ENCODE results near the gene RBM6. TPM values are rescaled to one million over a fixed set of nuclear protein-coding genes. Genes with fewer than 3 reads are reported as not detected.
"Not testable (repeated sequence)": the region's sequence is repeated elsewhere in the genome, so short reads cannot be mapped to it uniquely, and the experiment has no call there.

Gene RBM6
- total RNA-seq, 5 donors from 2014 or later (not counting 1 experiment from before 2014, with no cell fraction given) = 127 to 149 (median 140) TPM

DNA sequence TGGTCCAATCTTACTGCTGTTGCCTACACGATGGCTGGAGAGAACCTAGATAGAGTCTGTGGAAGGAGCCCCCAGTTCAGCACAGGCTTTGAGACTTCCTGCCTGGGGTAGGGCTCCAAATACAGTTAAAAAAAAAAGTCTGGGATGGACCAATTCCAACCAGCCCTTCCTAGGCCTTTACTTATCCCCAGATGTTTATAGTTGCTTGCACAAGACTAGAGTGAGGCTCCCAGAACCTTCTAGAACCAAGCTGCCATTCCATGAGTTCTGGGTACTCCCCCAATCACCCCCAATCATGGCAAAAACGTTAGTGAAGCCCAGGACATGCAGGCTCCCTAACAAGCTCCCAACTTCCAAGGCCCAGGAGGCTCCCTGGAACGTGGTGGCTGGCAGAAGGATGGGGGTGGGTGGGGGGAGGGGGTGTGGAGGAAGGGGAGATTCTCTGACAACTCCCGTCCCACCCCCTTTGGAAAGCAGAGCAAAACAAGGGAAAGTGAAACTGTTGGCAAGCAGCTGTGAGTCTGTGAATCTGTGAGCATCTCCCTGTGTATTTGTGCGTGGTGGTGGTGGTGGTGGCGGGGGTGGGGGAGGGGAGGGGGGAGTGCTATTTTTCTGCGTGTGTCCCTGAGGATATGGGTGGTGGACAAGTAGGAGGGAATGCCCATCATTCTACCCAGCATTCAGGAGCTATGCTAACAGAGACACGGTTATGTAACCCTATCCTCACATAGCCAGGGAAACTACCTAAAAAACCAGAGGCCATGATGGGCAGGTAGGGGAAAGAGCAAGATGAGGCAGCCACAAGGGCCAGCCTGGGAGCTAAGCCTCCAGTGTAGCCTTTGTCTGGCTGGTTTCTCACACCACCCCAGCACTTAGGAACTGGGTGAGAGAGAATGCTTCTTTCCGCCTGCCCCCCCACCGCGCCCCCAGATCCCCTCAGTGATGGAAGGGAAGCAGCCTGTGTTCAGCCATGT is 38.3 kb upstream of the RBM6 start:
- no peaks in the 10 kb centered on the region for H3K9me3 ChIP-seq
- Mint-ChIP-seq H3K4me3 (no peak overlapping the region), H3K9me3 (no peaks in the 10 kb centered on the region), H3K27ac (no peak overlapping the region), H3K27me3 (no peaks in the 10 kb centered on the region), H3K36me3 (no peaks in the 10 kb centered on the region), H3K4me1 (peaks cover 19 to 31% (median 27%) of the 10 kb centered on the region in 3 donors)
- DNase-seq (no peak), ATAC-seq (replicated peaks in 1 of 4) (no peak)
- H3K4me3 ChIP-seq (ENCODE audit: control insufficient read depth in 1 of 2, extremely low read depth in 1 of 2, low read length in 1 of 2) = no peak overlapping the region
- POLR2A ChIA-PET = interaction anchor here in 1 of 2 donors (0.5 kb wide), 1 partner anchor 77 kb away, joined by 8 read pairs; no protein-coding TSS in a partner anchor
- H3K4me1 ChIP-seq (ENCODE audit: control insufficient read depth in 1 of 2, extremely low read depth in 1 of 2, insufficient read depth in 2 of 2, low read length in 2 of 2) = peaks cover 12 to 35% of the 10 kb centered on the region in 2 experiments
- H3K27ac ChIP-seq (ENCODE audit: low read length) = no peak overlapping the region
- H3K36me3 ChIP-seq (ENCODE audit: control insufficient read depth in 2 of 2, extremely low read depth in 1 of 2, insufficient read depth in 1 of 2, low read length in 1 of 2) = no peaks in the 10 kb centered on the region
- WGBS (ENCODE audit: insufficient coverage) = no CpG with 5 or more reads among the region's 11 CpGs
- H3K27me3 ChIP-seq (replicated peaks in 1 of 2; ENCODE audit: control insufficient read depth in 2 of 2, extremely low read depth in 1 of 2, insufficient read depth in 2 of 2, low read length in 1 of 2) = no peaks in the 10 kb centered on the region
- CTCF ChIA-PET = interaction anchor here in 1 of 2 donors (0.8 kb wide), 1 partner anchor 63 kb away, joined by 3 read pairs; no protein-coding TSS in a partner anchor

DNA sequence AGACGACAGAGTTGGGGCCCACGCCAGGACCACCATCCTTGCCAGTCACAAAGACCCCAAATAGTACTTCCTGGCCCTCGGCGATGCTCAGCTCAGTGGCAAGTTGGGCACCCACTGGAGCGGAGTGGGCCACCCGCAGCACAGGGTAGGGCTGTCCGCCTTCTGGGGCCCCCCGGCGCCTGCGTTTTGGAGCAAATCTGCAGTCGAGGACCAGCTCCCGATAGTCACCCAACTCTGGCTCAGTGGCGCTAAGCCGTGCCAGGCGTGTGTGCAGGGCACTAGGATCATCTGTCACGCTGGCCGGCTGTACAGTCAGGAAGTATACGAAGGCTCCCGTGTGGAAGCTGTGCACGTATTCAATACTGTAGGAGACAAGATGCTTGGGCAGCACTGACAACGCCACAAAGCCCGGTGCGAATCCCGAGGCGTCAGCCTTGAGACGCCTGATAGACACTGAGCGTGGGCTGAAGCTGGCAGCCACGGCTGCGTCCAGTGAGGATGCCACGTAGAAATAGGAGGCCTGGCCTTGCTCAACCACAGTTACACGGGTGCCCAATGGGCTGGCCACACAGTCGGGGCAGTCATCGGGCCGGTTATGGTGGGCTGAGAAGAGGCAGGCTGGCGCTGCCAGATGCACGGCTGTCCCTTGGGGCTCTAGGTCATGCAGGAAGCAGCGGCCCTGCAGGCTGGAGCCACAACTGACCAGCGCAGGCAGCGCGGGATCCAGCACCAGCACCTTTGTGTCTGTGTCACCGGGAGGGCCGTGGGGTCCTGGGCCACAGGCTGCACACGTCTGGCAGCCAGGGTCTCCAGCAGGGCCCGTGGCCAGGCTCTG is 37.2 kb upstream of the RBM6 start:
- ATAC-seq (replicated peaks in 1 of 4) (no peak), DNase-seq (no peak)
- 97% methylated on average over 40 of the region's 44 CpGs for WGBS (ENCODE audit: insufficient coverage)
- H3K27ac ChIP-seq (ENCODE audit: low read length) = no peak overlapping the region
- Mint-ChIP-seq H3K27ac (no peak overlapping the region), H3K4me3 (peak overlapping the region in 1 of 3 donors; percentile 38), H3K36me3 (no peaks in the 10 kb centered on the region), H3K27me3 (no peaks in the 10 kb centered on the region), H3K4me1 (peaks cover 21 to 36% (median 30%) of the 10 kb centered on the region in 3 donors), H3K9me3 (no peaks in the 10 kb centered on the region)
- no peaks in the 10 kb centered on the region for H3K9me3 ChIP-seq
- CTCF ChIA-PET = no interaction called here
- H3K4me3 ChIP-seq (ENCODE audit: control insufficient read depth in 1 of 2, extremely low read depth in 1 of 2, low read length in 1 of 2) = no peak overlapping the region
- POLR2A ChIA-PET = no interaction called here
- H3K4me1 ChIP-seq (ENCODE audit: control insufficient read depth in 1 of 2, extremely low read depth in 1 of 2, insufficient read depth in 2 of 2, low read length in 2 of 2) = peaks cover 13 to 37% of the 10 kb centered on the region in 2 experiments
- no peaks in the 10 kb centered on the region for H3K36me3 ChIP-seq (ENCODE audit: control insufficient read depth in 2 of 2, extremely low read depth in 1 of 2, insufficient read depth in 1 of 2, low read length in 1 of 2)
- no peaks in the 10 kb centered on the region for H3K27me3 ChIP-seq (replicated peaks in 1 of 2; ENCODE audit: control insufficient read depth in 2 of 2, extremely low read depth in 1 of 2, insufficient read depth in 2 of 2, low read length in 1 of 2)

GRCh38 chr3:49903451-49904424 is 36.2 kb upstream of the RBM6 start, which contains the start of gene MST1R:
Gene MST1R, minus strand, starts transcription at chr3:49903873. Its CDS starts 264 bp downstream, at chr3:49903609.
- H3K27ac ChIP-seq (ENCODE audit: low read length) = peak within 1 kb of the TSS; percentile 38
- H3K9me3 Mint-ChIP-seq = no peaks in the 10 kb centered on the region
- no peaks in the 10 kb centered on the region for H3K27me3 Mint-ChIP-seq
- CTCF ChIA-PET = no interaction called here
- 42% methylated on average over 52 of the region's 65 CpGs for WGBS (ENCODE audit: insufficient coverage)
- no peaks in the 10 kb centered on the region for H3K27me3 ChIP-seq (replicated peaks in 1 of 2; ENCODE audit: control insufficient read depth in 2 of 2, extremely low read depth in 1 of 2, insufficient read depth in 2 of 2, low read length in 1 of 2)
- H3K4me3 ChIP-seq (ENCODE audit: control insufficient read depth in 1 of 2, extremely low read depth in 1 of 2, low read length in 1 of 2) = peak within 1 kb of the TSS; percentile 41 to 49
- H3K27ac Mint-ChIP-seq = peak within 1 kb of the TSS; percentile 84 to 87
- H3K36me3 Mint-ChIP-seq = no peaks in the 10 kb centered on the region
- POLR2A ChIA-PET = interaction anchor here in 1 of 2 donors (0.7 kb wide), 1 partner anchor 1481 kb away, joined by 4 read pairs; the partner anchor contains the start of gene MANF
- peaks cover 0 to 7% of the 10 kb centered on the region in 2 donors for H3K36me3 ChIP-seq (ENCODE audit: control insufficient read depth in 2 of 2, extremely low read depth in 1 of 2, insufficient read depth in 1 of 2, low read length in 1 of 2)
- H3K4me1 ChIP-seq (ENCODE audit: control insufficient read depth in 1 of 2, extremely low read depth in 1 of 2, insufficient read depth in 2 of 2, low read length in 2 of 2) = peaks cover 13 to 37% of the 10 kb centered on the region in 2 experiments
- ATAC-seq (replicated peaks in 1 of 4) (peak; percentile 98 to 100 (median 98)), DNase-seq (peak; percentile 61 to 90 (median 78))
- no peaks in the 10 kb centered on the region for H3K9me3 ChIP-seq
- H3K4me3 Mint-ChIP-seq = peak within 1 kb of the TSS; percentile 74 to 80 (median 77)
- H3K4me1 Mint-ChIP-seq = peaks cover 21 to 36% (median 30%) of the 10 kb centered on the region in 3 donors

DNA sequence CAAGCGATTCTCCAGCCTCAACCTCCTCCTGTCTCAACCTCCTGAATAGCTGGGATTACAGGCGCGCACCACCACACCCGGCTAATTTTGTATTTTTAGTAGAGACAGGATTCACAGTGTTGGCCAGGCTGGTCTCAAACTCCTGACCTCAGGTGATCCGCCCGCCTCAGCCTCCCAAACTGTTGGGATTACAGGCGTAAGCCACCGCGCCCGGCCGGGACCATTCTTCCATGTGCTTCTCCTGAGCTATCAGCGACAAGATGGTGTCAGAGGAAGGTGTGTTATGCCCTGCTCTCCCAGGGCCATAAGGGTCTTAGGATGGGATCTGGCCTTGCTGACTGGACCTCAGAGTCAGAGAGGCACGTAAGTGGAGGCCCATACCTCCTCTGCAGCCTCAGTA is 35.5 kb upstream of the RBM6 start:
- H3K4me1 ChIP-seq (ENCODE audit: control insufficient read depth in 1 of 2, extremely low read depth in 1 of 2, insufficient read depth in 2 of 2, low read length in 2 of 2) = peaks cover 13 to 37% of the 10 kb centered on the region in 2 experiments
- peak overlapping the region; percentile 84 to 87 for H3K27ac Mint-ChIP-seq
- H3K36me3 Mint-ChIP-seq; H3K27ac ChIP-seq (ENCODE audit: low read length); H3K27me3 Mint-ChIP-seq; H3K27me3 ChIP-seq (replicated peaks in 1 of 2; ENCODE audit: control insufficient read depth in 2 of 2, extremely low read depth in 1 of 2, insufficient read depth in 2 of 2, low read length in 1 of 2); DNase-seq; H3K9me3 ChIP-seq; CTCF ChIA-PET; H3K4me3 ChIP-seq (ENCODE audit: control insufficient read depth in 1 of 2, extremely low read depth in 1 of 2, low read length in 1 of 2); ATAC-seq (replicated peaks in 1 of 4); H3K9me3 Mint-ChIP-seq: not testable (repeated sequence)
- peak overlapping the region in 2 of 3 donors; percentile 74 to 80 for H3K4me3 Mint-ChIP-seq
- H3K4me1 Mint-ChIP-seq = peaks cover 21 to 36% (median 30%) of the 10 kb centered on the region in 3 donors
- WGBS (ENCODE audit: insufficient coverage) = 100% methylated on average over 8 of the region's 13 CpGs
- H3K36me3 ChIP-seq (ENCODE audit: control insufficient read depth in 2 of 2, extremely low read depth in 1 of 2, insufficient read depth in 1 of 2, low read length in 1 of 2) = peaks cover 2 to 14% of the 10 kb centered on the region in 2 donors
- POLR2A ChIA-PET = interaction anchor here in 1 of 2 donors (0.7 kb wide), 1 partner anchor 1481 kb away, joined by 4 read pairs; the partner anchor contains the start of gene MANF

DNA sequence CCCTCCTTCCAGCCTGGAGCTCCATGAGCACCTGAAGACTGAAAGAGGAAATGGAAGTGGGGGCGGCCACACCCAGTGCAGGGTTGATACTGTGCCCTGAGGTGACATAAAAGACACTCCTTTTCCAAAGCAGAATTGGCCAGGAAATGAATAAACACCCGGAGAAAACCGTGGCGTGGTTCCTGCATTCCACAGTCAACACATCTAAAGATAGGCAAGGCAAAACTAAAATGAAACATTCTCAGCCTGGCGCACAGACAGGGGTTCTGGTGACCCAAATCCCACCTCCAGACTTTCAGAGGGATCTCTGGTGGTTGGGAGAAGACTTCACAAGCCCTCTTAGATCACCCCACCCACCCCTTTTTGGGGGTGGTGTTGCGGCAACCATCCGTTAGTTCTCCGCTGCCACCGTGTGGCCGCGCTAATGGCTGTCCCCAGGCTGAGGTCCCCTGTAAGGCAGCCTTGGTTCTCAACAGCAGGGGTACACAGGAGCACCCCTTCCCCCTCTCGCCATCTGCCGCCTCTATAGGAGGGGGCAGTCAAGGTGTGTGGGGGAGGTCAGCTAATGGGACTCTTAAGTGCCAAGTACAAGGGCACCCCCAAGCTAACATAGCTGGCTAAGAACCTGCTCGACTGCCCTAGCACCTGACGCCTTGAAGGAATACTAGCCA is 33.7 kb upstream of the RBM6 start:
- Mint-ChIP-seq H3K27ac (peak overlapping the region; percentile 78 to 88), H3K27me3 (no peaks in the 10 kb centered on the region), H3K4me3 (peak overlapping the region; percentile 31 to 74 (median 56)), H3K9me3 (no peaks in the 10 kb centered on the region), H3K36me3 (peaks cover 13% of the 10 kb centered on the region), H3K4me1 (peaks cover 21 to 34% (median 30%) of the 10 kb centered on the region in 3 donors)
- Histone ChIP-seq H3K27me3 (replicated peaks in 1 of 2; ENCODE audit: control insufficient read depth in 2 of 2, extremely low read depth in 1 of 2, insufficient read depth in 2 of 2, low read length in 1 of 2) (no peaks in the 10 kb centered on the region), H3K4me3 (ENCODE audit: control insufficient read depth in 1 of 2, extremely low read depth in 1 of 2, low read length in 1 of 2) (no peak overlapping the region), H3K4me1 (ENCODE audit: control insufficient read depth in 1 of 2, extremely low read depth in 1 of 2, insufficient read depth in 2 of 2, low read length in 2 of 2) (peaks cover 13 to 37% of the 10 kb centered on the region in 2 experiments), H3K36me3 (ENCODE audit: control insufficient read depth in 2 of 2, extremely low read depth in 1 of 2, insufficient read depth in 1 of 2, low read length in 1 of 2) (peaks cover 8 to 21% of the 10 kb centered on the region in 2 donors), H3K9me3 (no peaks in the 10 kb centered on the region), H3K27ac (ENCODE audit: low read length) (peak overlapping the region; percentile 11)
- CTCF ChIA-PET = no interaction called here
- 61% methylated on average over 3 of the region's 15 CpGs for WGBS (ENCODE audit: insufficient coverage)
- POLR2A ChIA-PET = no interaction called here
- DNase-seq (peak in 31 of 35 experiments; percentile 19 to 68 (median 43)), ATAC-seq (replicated peaks in 1 of 4) (peak; percentile 29 to 53 (median 32))

All from T-cell (primary cell).